ENCODE results near the gene PROC.

GRCh38 chr2:127429291-127429690 is 11.1 kb downstream of the PROC start:
- TF ChIP-seq CTCF (IDR thresholded peaks at IDR 0.05) (no peak), EP300 (IDR thresholded peaks at IDR 0.05; ENCODE audit: low read depth) (no peak), POLR2AphosphoS5 (IDR thresholded peaks at IDR 0.05) (no peak), POLR2A (IDR thresholded peaks at IDR 0.05) (no peak)
